Stimulated activated CD8-positive, alpha-beta memory T cell treated with anti-CD3 and anti-CD28 coated beads, Interleukin-15, amount 100 ng/mL, for 4 hours (primary cell): Measurements from ENCODE around the gene SERPINI2.

Source experiments
- DNase-seq, 2 donors: peaks; one replicate each; pipeline ENCODE4 v3.0.0-alpha.2; 2020; ENCODE audit warnings: low read depth in 2 of 2

The SERPINI2 gene

DNA sequence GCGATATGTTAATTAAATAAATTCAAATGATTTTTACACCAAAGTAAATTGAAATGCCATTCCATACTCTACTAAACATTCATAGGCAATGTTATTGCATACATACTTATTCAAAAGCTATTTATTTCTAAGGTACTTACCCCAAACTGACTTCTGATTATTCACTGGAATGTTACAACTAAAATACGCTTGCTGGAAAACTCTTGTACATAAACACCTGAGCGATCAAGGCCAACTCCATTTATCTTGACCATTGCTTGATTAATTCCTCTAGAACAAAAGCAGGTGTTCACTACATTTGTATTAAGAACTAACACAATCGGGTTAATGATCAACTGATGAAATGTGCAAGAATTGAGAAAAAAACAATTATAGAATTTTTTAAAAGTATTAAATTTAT is at the start of gene SERPINI2:
Gene SERPINI2, minus strand, starts transcription at position 180 of the 400 bp plus-strand sequence. CDS start 2,208 bp downstream, outside the sequence.
- no peak for DNase-seq

DNA sequence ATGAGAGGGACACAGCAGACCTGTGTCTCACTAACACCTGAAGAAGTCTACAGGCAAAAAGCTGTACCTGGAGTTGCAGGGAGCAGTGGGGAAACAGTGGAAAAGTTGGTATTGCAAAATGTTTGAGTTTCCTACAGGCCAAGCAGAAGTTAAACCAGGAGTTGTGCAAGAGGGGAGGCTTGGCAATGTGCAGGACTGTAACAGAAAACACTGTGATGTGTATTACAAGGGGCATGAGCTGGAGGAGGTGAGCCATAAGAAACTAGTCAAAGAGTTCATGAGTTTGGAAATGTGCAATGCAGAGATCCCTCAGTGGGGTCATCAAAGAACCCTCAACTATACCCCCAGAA is 47.1 kb upstream of the SERPINI2 start:
- DNase-seq: no peak

DNA sequence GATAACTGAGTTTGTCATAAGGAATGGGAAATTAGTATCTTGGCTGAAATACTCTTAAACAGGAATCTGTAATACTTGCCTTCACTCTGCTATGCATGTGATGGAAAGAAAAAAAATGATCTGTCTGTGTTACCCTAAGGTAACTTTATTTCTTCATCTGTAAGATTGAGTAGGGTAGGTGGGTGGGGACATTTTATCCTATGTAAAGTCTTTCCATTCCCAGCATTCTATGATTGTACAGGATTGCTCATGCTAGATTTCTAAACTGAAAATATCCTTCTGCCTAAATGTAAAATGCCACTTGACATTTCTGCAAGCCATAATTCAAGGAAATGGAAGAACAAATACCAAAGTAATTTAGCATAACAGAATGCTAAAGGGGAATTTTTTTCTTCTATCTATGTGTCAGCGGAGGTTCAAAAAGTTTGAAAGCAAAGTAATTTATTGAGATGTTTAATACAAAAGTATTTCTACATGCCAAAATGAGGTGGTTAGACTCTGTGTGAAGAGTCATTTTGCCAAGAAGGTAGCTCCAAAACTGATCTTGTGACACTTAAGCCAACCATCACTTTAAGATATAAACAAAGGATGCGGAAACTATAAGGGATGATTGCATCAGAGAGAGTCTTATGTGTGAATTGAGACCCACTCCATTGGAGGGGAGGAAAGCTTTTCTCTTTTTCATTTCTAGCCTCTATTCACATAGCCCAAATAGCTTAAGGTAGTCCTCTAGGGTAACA is 46.6 kb upstream of the SERPINI2 start:
- no peak for DNase-seq

- DNase-seq: no peak
These were observed 34.1 kb upstream of the SERPINI2 start for GRCh38 chr3:167507954-167508353.

DNA sequence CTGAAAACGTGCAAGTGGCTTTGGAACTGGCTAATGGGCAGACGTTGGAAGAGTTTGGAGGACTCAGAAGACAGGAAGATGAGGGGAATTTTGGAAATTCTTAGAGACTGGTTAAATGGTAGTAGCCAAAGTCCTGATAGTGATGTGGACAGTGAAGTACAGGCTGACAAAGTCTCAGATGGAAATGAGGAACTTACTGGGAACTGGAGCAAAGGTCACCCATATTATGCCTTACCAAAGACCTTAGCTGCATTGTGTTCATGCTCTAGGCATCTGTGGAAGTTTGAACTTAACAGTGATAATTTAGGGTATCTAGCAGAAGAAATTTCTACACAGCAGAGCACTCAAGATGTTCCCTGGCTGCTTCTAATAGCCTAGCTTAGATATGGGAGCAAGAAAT is 28.6 kb upstream of the SERPINI2 start:
- DNase-seq: no peak

- no peak for DNase-seq
These were observed 28.1 kb upstream of the SERPINI2 start for GRCh38 chr3:167501941-167502340.

DNA sequence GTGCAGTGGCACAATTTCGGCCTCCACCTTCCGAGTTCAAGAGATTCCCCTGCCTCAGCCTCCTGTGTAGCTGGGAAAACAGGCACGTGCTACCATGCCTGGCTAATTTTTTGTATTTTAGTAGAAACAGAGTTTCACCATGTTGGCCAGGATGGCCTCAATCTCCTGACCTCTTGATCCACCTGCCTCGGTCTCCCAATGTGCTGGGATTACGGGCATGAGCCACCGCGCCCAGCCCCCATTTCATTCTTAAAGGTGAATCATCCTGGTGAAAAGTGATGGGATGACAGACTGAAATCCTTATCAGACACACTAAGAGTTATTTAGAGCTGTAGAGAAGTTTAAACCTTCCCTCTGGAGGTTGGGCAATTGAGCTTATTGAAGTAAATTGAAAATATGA is 24.1 kb upstream of the SERPINI2 start:
- DNase-seq: no peak

DNA sequence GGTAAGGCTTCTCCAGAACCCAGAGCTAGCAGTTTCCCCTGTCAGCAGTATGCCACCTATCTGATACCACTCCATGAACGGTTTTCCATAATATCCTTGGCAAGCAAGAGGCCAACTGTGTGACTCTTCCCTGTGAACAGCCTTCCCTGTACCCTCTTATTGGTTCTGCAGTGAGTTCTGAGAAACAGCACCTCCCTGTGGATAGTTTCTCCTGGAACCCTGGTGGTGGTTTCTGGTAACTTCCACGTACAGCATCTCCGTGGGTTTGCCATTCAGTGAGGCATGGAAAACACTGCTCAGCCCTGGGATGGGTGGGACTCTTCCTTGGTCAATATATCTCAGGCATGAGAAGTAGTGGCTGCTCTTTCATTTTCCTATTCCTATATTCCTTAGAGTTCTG is 19.4 kb upstream of the SERPINI2 start:
- no peak for DNase-seq

DNA sequence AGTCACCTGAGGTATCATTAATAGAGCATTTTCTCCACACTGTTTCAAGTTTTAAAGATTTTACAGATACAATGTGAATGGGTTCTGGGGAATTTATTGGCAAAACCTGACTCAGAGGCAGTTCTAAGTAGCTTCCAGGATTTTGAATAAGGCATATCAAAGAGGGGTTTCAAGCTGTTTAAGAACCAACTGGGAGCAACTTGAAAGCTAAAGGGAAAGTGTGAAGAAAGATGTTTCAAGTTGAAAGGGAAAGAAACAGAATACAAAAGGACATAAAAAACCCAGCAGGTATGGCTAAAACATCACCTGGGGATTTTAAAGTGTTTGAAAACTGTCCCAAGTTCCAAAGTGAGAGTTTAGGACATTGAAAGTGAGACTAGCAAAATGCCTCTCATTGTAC is 17.8 kb upstream of the SERPINI2 start:
- no peak for DNase-seq

DNA sequence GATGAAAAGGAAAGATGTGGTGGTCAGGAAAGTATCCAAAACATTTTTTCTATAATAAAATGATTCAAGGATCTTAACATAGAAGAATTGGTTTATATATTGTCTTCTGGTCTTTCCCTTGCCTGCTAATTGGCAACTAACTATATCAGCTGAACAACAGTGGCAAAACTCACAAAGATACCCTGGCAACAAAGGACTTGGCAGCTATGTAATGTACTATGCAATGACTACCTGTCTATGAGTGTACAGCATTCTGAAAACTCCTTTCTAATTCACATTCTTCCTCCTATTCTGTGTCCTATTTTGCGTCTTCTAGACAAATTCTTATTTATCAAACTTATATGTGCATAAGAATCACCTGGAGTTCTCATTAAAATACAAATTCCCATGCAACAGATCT is 15.7 kb upstream of the SERPINI2 start:
- no peak for DNase-seq

DNA sequence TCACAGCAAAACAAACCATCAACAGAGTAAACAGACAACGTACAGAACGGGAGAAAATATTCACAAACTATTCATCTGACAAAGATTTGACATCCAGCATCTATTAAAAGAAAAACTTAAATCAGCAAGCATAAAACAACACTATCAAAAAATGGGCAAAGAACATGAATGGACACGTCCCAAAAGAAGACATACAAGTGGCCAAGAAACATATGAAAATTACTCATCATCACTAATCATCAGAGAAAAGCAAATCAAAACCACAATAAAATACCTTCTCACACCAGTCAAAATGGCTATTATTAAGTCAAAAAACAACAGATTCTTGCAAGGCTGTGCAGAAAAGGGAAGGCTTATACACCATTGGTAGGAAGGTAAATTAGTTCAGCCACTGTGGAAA is 13.7 kb upstream of the SERPINI2 start:
- no peak for DNase-seq

DNA sequence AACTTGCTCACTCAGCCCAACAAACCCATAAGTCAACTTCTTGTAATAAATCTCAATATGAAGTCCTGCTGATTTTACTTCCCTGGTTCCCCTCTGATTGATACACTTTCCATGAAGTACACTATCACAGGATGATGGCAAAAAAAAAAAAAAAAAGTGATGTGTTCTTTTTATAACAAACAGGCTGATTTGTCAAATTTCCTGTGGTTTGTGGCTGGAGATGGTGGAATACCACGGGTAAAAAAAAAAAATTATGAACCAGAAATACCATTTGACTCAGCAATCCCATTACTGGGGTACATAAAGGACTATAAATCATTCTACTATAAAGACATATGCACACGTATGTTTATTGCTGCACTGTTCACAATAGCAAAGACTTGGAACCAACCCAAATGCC is 10.7 kb upstream of the SERPINI2 start:
- no peak for DNase-seq

DNA sequence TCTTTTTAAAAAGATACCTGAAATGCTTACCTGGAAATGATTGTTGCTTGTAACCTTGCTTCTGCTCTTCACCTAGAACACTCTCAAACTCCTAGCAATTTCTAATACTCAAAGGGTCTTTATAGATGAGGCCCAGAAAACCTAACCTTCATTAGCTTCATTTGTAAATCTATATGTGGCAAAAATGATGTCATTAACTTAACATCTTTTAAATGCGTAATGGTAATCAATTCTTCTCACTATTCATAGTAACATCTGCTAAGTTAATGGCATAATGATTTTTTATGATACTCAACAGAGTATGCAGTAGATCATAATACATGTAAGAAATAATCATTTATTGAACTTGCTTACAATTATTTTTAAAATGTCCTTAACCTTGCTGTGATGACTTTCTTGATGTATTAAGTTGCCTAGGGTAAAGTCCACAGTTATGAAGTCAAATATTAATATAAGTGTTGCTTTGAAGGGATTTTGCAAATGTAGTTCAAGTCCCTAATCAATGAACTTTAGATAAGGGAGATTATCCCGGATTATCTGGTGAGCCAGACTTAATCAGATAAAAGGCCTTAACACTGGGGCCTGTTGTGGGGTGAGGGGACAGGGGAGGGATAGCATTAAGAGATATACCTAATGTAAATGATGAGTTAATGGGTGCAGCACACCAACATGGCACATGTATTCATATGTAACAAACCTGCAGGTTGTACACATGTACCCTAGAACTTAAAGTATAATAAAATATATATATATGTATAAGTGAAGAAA is 10.1 kb upstream of the SERPINI2 start:
- no peak for DNase-seq

- DNase-seq: no peak
These were observed 7.3 kb upstream of the SERPINI2 start for GRCh38 chr3:167481164-167481563.

DNA sequence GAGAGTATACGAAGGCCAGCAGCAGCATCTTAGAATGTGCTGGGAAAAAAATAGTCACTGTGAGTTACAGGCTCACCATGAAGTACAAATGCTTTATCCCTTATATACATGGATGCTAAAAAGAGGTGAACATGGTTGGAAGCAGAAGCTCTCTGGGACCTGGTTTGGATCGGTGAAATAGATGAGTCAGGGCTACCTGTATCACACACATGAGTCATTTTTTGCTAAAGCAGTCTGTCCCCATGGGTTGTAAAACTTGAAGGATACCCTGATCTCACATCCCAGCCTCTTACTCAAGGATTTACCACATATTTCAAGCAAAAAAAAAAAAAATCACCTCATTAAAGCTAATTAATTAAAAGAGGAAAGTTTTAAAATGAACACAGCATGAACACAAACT is 6.9 kb upstream of the SERPINI2 start:
- DNase-seq: no peak

- DNase-seq: no peak
These were observed 4.5 kb downstream of the SERPINI2 start for GRCh38 chr3:167469381-167469780.

DNA sequence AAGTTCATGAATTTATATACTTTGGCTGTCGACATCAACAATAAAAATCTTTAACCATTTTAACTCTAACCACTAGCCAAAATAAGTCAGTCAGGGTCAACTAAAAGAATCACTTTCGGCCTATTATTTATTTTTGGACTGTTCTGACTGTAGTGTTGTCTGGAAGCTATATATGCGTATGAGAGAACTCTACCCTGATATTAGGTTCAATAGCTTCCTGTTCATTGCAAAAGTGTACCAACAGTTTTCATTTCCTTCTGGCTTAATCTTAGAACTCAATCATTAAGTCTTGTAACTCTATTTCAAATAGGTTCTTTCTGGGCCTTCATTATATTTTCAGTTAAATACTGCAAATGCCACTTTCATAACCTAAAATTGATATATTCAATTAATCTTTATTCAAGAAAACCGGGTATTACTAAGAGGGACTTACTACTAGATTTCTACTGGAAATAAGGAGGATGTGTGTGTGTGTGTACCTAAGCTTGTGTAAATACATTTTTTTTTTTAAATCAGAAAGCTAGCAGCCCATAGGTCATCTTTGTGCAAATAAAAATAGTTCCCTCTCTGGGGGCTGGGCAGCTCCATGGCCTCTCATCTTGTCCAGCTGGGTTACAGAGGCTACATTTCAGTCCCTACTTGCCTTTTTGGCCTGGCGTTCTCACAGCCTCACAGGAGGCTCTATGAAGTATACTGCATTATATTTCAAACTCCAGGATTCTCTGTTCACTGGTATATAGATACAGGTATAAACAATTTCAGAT is 5.8 kb downstream of the SERPINI2 start:
- DNase-seq: no peak

DNA sequence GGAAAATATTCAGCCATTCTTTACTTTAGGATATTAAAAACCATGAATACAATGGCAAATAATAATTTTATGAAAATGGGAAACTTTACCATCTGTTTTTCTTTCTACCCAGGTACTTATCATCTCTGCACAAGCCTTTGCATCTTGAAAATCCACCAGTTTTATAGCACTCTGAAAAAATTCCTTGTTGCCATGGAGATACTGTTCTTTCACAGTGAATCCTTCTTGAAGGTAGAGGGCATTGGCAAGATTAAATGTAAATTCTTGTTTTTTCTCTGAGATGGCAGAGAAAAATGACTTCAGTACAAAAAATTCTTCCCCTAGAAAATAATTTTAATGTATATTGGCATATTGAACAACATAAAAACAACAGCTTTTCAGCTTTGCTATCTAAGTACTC is 6.9 kb downstream of the SERPINI2 start:
- DNase-seq: no peak

DNA sequence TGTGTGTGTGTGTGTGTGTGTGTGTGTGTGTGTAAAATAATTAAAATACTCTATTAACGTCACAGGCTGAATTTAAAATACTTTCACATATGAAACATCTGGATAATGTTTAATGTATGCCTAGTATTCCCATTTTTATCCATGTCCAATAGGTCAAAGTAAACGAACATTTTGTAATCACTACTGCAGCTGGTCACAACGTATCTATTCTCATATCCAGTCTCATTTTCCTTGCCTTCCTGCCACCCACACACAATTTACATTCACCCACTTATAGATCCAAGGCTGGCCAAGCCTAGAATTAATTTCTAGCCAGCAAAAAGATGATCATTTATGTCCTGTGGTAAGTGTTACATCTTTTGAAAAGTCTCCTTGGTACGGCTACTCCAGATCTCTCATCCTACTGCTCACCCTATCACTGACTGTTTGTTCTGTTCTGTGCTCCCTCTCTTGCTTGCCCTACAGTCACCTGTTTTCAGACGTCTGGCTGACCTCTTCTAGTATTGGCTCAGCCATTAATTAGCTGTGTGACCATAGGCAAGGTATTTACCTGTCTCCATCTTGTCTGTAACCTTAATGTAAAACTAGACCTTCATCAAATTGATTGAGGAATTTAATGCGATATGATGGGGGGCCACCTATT is 17.6 kb downstream of the SERPINI2 start:
- no peak for DNase-seq

GRCh38 chr3:167453815-167454214 is 20.0 kb downstream of the SERPINI2 start:
- no peak for DNase-seq

DNA sequence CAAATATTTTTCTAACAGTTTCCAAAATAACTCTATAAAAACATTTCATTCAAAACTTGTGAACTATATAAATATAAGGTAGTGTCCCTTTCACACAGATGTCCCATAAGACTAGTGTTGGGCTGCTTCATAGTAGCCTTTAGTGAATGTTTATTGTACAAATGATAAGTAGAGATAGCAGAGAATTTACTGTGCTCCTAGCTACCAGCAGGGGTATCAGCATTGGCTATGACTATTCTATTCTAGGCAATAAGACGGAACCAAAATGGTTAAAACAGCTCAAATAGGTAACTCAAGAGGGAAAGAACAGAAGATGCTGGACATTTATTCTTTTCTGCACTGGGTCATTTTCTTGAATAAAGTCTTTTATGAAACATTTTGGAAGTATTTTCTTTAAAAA is 22.6 kb downstream of the SERPINI2 start:
- no peak for DNase-seq

DNA sequence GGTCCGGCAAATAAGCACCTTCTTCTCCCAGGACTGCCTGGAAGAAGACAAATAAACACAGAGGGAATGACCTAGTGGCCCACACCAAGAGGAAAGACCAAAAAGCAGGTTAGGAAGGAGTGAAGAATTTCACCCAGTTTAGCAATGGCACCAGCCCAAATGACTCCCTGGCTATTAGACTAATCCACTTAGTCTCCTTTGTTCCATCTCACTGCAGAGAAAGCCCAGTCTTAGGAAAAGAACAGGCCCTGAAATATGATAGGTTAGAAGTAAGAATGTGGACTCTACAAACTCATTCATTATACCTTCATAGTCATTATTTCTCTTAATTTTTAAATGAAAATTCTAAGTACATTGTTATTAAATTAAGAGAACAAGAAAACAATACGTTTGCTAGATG is 23.2 kb downstream of the SERPINI2 start:
- DNase-seq: no peak
